C4-2B (cell line): ENCODE data around the gene SLC4A2.

Experiments
- ZFX ChIP-seq: fragments of 450-650 bp; IDR thresholded peaks from 2 replicates; pipeline ENCODE4 v1.6.1; 2017
- TF ChIP-seq, protein P1 (sequence below): fragments of 450-650 bp; conservative IDR thresholded peaks from 2 replicates; pipeline ENCODE4 v1.5.1; 2017; ENCODE audit warnings: mild to moderate bottlenecking

DNA sequence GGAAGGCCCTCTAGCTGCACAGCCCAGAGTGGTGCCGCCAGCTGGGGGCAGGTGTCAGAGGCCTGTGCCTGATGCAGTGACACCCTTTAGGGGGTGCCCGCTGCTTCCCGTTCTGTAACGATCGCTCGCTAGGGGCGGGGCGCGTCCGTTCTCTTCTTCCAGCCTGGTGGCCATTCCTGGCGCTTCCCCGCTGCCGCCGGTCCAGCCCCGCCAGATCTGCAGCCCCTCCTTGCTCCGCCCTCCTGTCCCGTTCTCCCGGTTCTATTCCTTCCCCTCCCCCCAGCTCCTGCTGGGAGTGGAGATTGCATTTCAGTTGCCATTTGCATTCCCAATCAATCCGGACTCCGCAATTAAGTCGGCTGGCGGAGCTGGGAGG is 66.1 kb downstream of the SLC4A2 start:
- TF ChIP-seq, protein P1, sequence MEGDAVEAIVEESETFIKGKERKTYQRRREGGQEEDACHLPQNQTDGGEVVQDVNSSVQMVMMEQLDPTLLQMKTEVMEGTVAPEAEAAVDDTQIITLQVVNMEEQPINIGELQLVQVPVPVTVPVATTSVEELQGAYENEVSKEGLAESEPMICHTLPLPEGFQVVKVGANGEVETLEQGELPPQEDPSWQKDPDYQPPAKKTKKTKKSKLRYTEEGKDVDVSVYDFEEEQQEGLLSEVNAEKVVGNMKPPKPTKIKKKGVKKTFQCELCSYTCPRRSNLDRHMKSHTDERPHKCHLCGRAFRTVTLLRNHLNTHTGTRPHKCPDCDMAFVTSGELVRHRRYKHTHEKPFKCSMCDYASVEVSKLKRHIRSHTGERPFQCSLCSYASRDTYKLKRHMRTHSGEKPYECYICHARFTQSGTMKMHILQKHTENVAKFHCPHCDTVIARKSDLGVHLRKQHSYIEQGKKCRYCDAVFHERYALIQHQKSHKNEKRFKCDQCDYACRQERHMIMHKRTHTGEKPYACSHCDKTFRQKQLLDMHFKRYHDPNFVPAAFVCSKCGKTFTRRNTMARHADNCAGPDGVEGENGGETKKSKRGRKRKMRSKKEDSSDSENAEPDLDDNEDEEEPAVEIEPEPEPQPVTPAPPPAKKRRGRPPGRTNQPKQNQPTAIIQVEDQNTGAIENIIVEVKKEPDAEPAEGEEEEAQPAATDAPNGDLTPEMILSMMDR, result no peak
- TF ChIP-seq ZFX, result no peak
